Hematopoietic multipotent progenitor cell treated with erythropoietin and hydrocortisone succinate and interleukin-3 and kit ligand, for 15 days (in vitro differentiated cells): ENCODE data around the gene GLP2R.
"Not testable (repeated sequence)": the region's sequence is repeated elsewhere in the genome, so short reads cannot be mapped to it uniquely, and the experiment has no call there.

Source experiments
- DNase-seq: peaks from one replicate; pipeline ENCODE4 v3.0.0-alpha.2; 2015; ENCODE audit warnings: low spot score

The GLP2R gene

DNA sequence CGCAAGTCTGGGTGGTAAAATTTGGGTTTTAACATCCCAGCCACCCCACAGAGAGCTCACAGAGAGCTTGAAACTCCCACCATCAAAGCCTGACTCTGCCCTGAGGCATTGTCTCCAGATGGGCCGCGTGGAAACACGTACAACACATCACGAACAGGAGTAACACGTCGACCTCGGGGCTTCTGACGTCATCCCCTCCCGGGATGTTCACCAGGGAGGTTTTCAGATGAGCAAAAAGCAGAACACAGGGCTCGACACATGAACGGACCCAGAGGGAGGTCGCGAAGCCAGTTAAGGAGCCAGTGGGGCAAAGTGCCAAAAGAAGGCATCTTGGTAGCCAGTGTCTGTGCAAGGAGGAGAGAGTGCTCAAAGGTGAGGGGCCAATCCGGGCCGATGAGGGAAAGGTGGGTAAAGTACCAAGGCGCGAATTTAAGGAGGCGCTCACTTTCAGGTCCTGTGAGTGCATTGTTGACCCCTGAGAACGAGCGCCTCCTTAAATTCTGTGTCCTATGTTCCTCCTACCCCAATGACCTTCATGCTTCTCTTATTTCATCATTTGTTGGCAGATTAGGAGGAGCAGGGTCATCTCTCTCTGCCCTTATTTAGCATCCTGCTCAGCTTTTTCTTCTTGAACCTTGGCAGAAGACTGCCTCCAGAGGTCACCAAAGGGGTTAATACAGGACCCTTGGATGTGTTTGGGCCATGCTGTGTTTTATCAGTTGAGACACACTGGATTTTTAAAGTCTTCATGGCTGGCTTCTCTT is 73.7 kb downstream of the GLP2R start:
- DNase-seq = no peak

DNA sequence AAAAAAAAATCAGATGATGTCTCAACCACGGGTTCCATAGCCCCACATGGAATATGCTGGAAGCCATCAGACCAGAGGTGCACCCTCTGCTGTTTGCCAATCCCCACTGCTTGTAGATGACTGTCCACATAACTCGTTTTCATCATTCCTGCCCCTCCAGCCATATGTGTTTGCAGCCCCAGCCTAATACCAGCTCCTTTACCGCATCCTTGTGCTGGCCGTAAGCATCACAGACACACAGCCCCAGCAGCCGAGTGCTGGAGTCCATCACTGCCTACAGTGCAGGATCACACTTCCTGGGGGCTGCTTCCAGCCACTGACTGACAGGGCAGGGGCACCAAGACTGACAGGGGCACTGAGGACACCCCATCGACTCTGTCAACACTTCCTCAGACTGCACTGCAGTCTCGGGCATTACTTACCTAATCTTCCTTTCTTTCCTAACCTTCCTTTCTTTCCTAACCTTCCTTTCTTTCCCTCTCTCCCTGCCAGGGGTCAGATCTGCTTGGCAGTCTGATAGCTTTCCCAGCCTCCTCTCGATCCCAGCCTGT is 74.4 kb downstream of the GLP2R start:
- DNase-seq = no peak

GRCh38 chr17:9900784-9901183 is 75.1 kb downstream of the GLP2R start:
- DNase-seq = no peak

DNA sequence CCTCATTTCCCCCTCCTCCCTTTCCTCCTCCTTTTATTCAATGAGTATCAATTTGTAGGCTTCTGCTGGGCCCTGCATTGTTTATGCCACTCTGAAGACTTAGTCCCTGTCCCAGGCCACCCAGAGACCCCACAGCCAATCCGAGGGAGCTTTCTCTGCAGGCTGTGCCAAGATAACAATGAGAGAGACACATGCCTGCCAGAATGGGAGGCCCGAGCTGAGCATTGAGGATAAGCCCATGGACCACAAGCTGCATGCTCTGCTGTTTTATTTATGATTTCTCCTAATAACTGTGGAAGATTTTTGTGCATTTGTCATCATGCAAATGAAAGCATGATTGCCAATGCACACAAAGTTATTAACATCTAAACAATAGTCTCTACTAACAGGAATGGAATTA is 76.4 kb downstream of the GLP2R start:
- DNase-seq = no peak

DNA sequence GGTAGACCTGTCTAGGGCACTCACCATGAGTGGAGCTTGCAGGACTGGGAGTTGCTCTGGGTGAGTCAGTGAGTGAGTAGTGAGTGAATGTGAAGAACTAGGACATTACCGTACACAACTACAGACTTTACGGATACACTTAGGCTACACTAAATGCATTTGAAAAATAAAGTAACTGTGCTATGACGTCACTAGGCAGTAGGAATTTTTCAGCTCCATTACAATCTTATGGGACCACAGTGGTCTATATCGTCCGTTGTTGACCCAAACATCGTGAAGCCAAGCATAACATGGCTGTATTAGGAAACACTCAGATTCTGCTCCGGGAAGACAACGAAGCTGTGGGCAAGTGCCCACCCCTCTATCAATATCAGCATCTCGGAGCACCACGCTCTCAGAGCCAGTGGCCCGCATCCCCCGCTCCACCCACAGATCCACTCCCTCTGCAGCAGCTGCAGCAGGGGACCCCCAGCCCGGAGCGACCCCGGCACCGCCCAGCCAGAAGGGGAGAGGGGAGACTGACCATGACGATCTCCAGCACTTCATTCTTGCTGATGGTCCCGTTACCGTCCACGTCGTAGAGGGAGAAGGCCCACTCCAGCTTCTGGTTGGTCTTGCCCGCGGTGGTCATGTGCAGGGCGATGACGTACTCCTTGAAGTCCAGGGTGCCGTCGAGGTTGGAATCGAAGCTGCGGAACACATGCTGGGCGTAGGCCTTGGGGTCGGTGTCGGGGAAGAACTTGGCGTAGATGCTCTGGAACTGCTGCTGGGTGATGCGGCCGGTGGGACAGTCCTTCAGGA is 78.8 kb downstream of the GLP2R start:
- DNase-seq = no peak

- no peak for DNase-seq
Measured at GRCh38 chr17:9905078-9905415, 79.3 kb downstream of the GLP2R start, which contains the start of gene RCVRN. TSS of gene RCVRN (minus strand) at chr17:9905271. CDS start at chr17:9905180, 91 bp downstream.

- no peak for DNase-seq
Measured at GRCh38 chr17:9905902-9906301, 80.2 kb downstream of the GLP2R start.

- no peak for DNase-seq
Measured at GRCh38 chr17:9906616-9907015, 80.9 kb downstream of the GLP2R start.

- no peak for DNase-seq
Measured at GRCh38 chr17:9907131-9907530, 81.4 kb downstream of the GLP2R start.

DNA sequence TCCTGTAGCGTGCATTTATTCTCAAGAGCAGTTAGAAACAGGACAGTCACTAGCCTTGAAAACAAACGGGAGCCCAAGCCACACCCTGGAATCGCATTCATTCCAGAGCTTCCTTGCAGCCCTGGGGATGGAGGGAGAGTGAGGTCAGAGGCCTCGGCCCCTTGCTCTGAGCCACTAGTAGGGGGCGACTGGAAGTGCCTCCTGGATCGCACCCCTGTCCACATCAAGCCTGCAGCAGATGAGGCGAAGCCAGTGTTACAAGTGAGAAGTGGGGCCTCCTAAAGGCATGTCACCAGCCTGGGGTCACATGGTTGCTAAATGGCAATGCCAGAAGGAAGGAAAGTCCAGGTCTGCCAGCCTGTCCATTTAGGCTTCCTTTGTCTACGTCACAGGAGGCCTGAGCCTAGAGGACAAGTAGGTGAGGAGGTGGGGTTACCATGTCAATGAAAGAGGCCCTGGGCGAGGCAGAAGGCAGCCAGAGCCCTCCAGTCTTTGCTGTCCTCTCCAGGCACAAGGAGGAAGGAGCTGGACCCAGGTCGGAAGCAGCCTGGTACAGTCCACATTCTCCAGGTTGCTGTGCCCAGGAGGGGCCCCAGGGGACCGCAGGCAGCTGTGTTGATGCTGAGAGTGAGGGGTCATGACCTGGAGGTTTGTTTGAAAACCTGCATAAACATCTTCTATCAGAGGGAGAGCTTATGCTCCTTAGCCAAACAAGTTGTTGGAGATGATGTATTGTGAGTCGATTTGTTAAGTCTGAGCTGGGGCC is 82.3 kb downstream of the GLP2R start:
- no peak for DNase-seq

DNA sequence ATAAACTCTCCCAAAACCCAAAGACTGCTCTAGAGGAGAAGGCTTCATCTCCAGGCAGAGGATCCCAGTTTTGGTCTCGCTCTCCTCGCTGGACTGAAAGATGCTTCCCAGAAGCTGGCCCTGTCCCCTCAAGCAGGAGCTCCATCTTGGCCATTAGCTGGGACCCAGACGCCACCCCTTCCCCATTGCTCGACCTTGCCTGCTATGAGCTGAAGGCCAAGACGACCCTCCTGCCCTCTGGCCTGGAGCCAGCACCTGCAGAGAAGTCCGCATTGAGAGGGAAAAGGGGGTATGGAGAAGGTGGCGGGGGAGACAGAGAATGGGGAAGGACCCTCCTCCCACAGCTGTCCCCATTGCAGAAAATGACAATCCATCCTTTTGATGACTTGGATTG is 82.9 kb downstream of the GLP2R start:
- DNase-seq = no peak

DNA sequence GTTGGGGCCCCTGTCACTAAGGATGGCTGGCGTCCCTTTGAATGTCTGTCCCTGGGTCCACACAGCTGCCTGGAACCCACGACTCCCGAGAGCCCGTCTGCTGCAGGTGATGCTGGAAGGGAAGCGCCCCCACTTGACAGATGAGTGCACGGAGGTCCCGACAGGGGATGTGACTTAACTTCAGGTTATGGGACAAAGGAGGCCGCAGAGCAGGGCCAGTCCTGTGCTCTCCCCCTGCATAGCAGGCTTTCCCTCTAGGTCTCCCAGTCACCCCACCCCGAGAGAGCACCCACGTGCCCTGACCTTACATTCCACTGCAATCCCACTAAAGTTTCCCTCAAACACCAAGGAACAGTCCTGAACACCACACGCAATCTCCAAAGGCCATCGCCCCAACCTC is 85.4 kb downstream of the GLP2R start:
- DNase-seq = no peak

DNA sequence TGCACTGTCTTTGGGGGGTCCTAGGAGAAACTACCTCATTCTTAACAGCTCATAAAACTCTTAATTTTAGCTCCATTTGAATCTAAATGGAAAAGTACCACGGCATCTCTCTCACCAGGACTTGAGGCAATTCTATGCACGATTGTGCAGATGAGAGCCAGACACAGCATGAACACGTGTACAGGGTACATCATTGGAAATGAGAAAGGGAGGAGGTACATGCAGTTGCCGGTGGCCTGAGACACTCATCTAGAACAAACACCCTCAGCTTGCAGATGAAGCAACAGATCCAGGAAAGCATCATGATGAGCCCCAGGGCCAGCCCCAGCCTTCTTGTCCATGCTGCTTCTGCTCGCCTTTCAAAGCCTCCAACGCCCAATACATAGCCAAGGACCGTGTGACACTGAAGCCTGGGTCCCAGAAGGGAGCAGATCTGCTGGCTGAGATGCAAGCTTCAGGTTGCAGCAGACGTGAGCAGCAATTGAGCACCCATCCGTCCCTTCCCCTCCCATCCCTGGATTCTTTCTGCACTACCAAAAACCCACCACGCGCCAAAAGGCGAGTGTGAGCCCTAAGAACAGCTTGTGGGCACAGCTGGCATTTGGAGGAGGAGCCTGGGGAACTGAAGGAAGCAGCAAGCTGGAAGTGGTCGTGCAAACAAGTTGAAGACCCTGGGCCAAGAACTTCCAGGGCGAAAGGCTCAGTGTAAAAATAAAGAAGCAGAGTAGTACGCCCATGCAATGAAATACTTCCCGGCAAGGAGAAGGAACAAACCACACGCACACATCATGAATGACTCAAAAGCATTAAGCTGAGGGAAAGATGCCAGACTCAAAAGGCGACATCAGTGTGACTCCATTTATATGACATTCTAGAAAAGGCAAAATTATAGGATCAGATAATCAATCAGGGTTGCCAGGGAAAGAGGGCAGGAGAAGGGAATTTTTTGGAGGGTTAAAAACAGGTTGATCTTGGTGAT is 86.7 kb downstream of the GLP2R start:
- no peak for DNase-seq

GRCh38 chr17:9913476-9913875 is 87.8 kb downstream of the GLP2R start:
- DNase-seq = no peak

DNA sequence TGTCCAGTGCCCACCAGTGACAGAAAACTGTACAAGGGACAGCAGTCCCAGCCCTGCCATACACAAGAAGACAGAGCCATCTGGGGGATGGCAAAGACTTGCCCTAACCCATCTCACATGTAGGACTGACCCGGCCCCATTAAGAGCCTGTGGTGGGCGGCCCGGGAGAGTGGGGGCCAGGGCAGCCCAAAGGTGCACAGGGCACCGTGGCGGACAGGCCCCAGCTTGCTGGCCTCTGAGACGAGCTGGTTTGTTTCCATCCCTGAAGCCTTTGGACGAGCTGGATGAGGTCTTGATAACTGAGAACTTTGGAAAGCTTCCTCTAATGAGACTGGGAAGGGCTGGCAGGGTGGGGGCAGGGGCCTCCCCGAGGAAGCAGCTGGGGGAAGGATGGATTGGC is 90.4 kb downstream of the GLP2R start:
- DNase-seq = no peak

DNA sequence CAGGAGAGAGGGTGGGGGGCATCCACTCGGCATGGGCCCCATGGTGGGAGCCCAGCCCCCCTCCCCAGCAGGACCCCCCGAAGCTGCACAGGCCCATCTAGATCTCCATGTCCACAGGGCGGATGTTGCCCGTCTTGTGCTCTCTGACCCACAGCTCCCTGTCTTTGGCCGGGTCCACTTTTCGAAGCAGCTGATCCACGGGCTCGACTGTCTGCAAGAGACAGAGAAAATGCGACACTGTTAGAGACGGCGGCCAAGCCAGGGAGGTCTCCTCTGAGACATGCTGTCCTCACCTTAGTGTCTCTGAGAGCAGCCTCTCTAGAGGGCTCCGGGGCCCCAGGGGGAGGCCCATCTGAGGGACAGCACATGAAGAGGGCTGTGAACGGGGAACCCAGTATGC is 91.4 kb downstream of the GLP2R start:
- DNase-seq = no peak

DNA sequence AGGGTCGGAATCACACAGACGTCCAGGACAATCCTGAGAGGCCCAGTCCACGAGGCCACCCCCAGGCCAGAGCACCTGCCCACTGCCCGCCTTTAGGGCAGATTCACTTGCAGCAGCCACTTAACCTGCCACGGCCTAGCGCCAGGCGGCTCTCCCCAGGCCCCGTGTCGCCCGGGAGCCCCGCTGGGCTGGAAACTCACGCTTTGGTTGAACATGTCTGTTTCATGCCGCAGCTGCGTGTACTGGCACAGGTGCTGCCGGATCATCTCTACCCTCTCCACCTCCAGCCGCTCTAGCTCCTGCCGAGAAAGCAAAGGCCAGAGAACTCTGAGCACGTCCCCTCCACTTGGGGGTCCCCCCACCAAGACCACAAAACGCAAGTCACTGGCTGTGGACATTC is 92.1 kb downstream of the GLP2R start:
- no peak for DNase-seq

DNA sequence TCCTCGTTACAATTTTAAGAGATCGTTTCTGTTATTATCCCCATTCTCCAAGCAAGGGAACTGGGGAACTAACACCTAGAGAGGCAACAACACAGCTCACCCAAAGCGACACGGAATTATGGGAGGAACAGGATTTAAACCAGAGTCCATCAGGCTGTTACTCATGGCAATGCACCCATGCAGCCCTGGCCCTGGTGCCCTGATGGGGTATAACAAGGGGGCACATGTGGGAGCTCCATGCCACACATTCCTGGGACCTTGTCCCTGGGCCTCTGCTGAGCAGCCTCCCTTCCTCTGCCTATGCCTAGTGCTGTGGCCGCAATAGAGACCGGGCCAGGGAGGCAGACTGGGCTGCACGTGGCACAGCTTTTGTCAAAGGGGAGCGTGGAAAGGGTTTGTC is 92.6 kb downstream of the GLP2R start:
- DNase-seq = no peak

GRCh38 chr17:9918804-9919352 is 93.2 kb downstream of the GLP2R start:
- no peak for DNase-seq

- not testable (repeated sequence) for DNase-seq
Measured at GRCh38 chr17:9921216-9921615, 95.5 kb downstream of the GLP2R start.
